Esophagus squamous epithelium (tissue), 5 donors: Measurements from ENCODE around the gene SLC9A1. TPM values are rescaled to one million over a fixed set of nuclear protein-coding genes. Genes with fewer than 3 reads are reported as not detected.
"Not testable (repeated sequence)": the region's sequence is repeated elsewhere in the genome, so short reads cannot be mapped to it uniquely, and the experiment has no call there.

Experiments used
- DNase-seq: peaks from one replicate; lab custom pipeline; 2025; lab: John Stamatoyannopoulos, UW
- H3K27ac ChIP-seq, 4 donors: fragments of 200-600 bp; sonication (generic); one replicate each; pipeline ENCODE4 v1.5.1; 2016 to 2019; ENCODE audit warnings: mild to moderate bottlenecking in 1 of 4
- H3K27me3 ChIP-seq, 4 donors: fragments of 200-600 bp; sonication (generic); 1 replicate in 3 of 4; 2 replicates in 1 of 4; pipeline versions ENCODE4 v1.5.1 to v1.6.0; 2017 to 2021; ENCODE audit warnings: antibody characterized with exemption in 1 of 4
- H3K36me3 ChIP-seq, 3 donors: fragments of 200-600 bp; sonication (generic); one replicate each; pipeline ENCODE4 v1.5.1; 2016 to 2019
- H3K4me1 ChIP-seq, 3 donors: fragments of 200-600 bp; sonication (generic); one replicate each; pipeline ENCODE4 v1.5.1; 2017 to 2019
- H3K4me3 ChIP-seq, 4 donors: fragments of 200-600 bp; sonication (generic); 1 replicate in 3 of 4; 2 replicates in 1 of 4; pipeline ENCODE4 v1.5.1; 2016 to 2019; ENCODE audit warnings: mild to moderate bottlenecking in 2 of 4, moderate library complexity in 1 of 4
- H3K9me3 ChIP-seq, 3 donors: fragments of 200-600 bp; sonication (generic); one replicate each; pipeline ENCODE4 v1.5.1; 2016 to 2019
- CTCF ChIP-seq, 6 experiments: fragments of 450-650 bp in 4 of 6; fragments of 200-600 bp in 2 of 6; sonication (generic) in 2 of 6; IDR thresholded peaks; one replicate each; pipeline ENCODE4 v1.5.1; 2016 to 2019; ENCODE audit warnings: antibody characterized with exemption in 6 of 6, mild to moderate bottlenecking in 4 of 6, moderate library complexity in 4 of 6
- POLR2A ChIP-seq, 4 donors: fragments of 450-650 bp; IDR thresholded peaks; one replicate each; pipeline ENCODE4 v1.6.1; 2017; ENCODE audit warnings: antibody characterized with exemption in 4 of 4, mild to moderate bottlenecking in 4 of 4, moderate library complexity in 3 of 4
- WGBS, 2 donors: methylation state at CpG; one replicate each; pipeline ENCODE4 v1.1.5; 2018; 5-methylcytosine and 5-hydroxymethylcytosine counted together
- intact Hi-C: fragments of 100-400 bp; cut with DNase I; formaldehyde crosslinking; loops from one replicate; pipeline ENCODE4 v1.15.0; 2022
- total RNA-seq, 4 donors: library from RNA; depleted of rRNA; stranded (reverse); fragments of >200 nt; gene quantifications; one replicate each; pipeline ENCODE4 v1.1.0, GENCODE V29; 2016
- donor health status: DM: yes; HTN: yes; CAD: no.

The SLC9A1 gene
- total RNA-seq, 4 donors from 2014 or later: 11.4 to 18.8 (median 16.6) TPM

GRCh38 chr1:27179979-27180378 lies 25.1 kb upstream of the SLC9A1 start:
- Histone ChIP-seq H3K4me1 (no peaks in the 10 kb centered on the region), H3K36me3 (no peaks in the 10 kb centered on the region), H3K27ac (no peak overlapping the region), H3K4me3 (no peak overlapping the region), H3K9me3 (peaks cover 0 to 23% (median 13%) of the 10 kb centered on the region in 3 donors), H3K27me3 (peaks cover 0 to 12% (median 0%) of the 10 kb centered on the region in 4 donors)
- no peak for TF ChIP-seq CTCF (IDR thresholded peaks at IDR 0.05)
- no peak for TF ChIP-seq POLR2A (IDR thresholded peaks at IDR 0.05)
- DNase-seq: no peak
- 69% methylated on average over 3 of the region's 3 CpGs for WGBS, 2 donors
- intact Hi-C loops: no loop called here

GRCh38 chr1:27179379-27179778 lies 24.5 kb upstream of the SLC9A1 start:
- DNase-seq: no peak
- TF ChIP-seq CTCF (IDR thresholded peaks at IDR 0.05) (no peak), POLR2A (IDR thresholded peaks at IDR 0.05) (no peak)
- intact Hi-C loops: no loop called here

GRCh38 chr1:27176954-27177353 lies 22.0 kb upstream of the SLC9A1 start:
- WGBS, 2 donors: 91 to 100% methylated on average over 3 to 13 of the region's 26 CpGs
- no peak for DNase-seq
- Histone ChIP-seq H3K27me3 (peaks cover 0 to 12% (median 0%) of the 10 kb centered on the region in 4 donors), H3K4me1 (no peaks in the 10 kb centered on the region), H3K4me3 (no peak overlapping the region), H3K27ac (no peak overlapping the region), H3K9me3 (peaks cover 0 to 9% (median 9%) of the 10 kb centered on the region in 3 donors), H3K36me3 (no peaks in the 10 kb centered on the region)
- intact Hi-C loops: no loop called here
- TF ChIP-seq CTCF (IDR thresholded peaks at IDR 0.05): no peak
- no peak for TF ChIP-seq POLR2A (IDR thresholded peaks at IDR 0.05)

More at GRCh38 chr1:27179379-27179778, 24.5 kb upstream of the SLC9A1 start:
- H3K4me1 ChIP-seq: no peaks in the 10 kb centered on the region
- H3K36me3 ChIP-seq: no peaks in the 10 kb centered on the region
- peaks cover 0 to 12% (median 0%) of the 10 kb centered on the region in 4 donors for H3K27me3 ChIP-seq
- H3K27ac ChIP-seq: no peak overlapping the region
- peaks cover 0 to 23% (median 13%) of the 10 kb centered on the region in 3 donors for H3K9me3 ChIP-seq
- H3K4me3 ChIP-seq: no peak overlapping the region

GRCh38 chr1:27176323-27176722 lies 21.4 kb upstream of the SLC9A1 start:
- H3K36me3 ChIP-seq: no peaks in the 10 kb centered on the region
- H3K4me3 ChIP-seq: no peak overlapping the region
- no peaks in the 10 kb centered on the region for H3K4me1 ChIP-seq
- intact Hi-C loops: no loop called here
- peaks cover 0 to 3% (median 3%) of the 10 kb centered on the region in 3 donors for H3K9me3 ChIP-seq
- H3K27ac ChIP-seq: no peak overlapping the region
- peaks cover 0 to 12% (median 0%) of the 10 kb centered on the region in 4 donors for H3K27me3 ChIP-seq
- TF ChIP-seq POLR2A (IDR thresholded peaks at IDR 0.05) (no peak), CTCF (IDR thresholded peaks at IDR 0.05) (no peak)
- no peak for DNase-seq
- 82 to 90% methylated on average over 3 to 4 of the region's 4 CpGs for WGBS, 2 donors

GRCh38 chr1:27172992-27173391 lies 18.1 kb upstream of the SLC9A1 start:
- intact Hi-C loops, H3K4me1 ChIP-seq, H3K4me3 ChIP-seq, DNase-seq, H3K27ac ChIP-seq, H3K9me3 ChIP-seq, H3K36me3 ChIP-seq: not testable (repeated sequence)
- peaks cover 0 to 12% (median 0%) of the 10 kb centered on the region in 4 donors for H3K27me3 ChIP-seq
- WGBS, 2 donors: 82% methylated on average over 5 of the region's 5 CpGs

GRCh38 chr1:27166929-27167328 lies 12.0 kb upstream of the SLC9A1 start:
- Histone ChIP-seq H3K27me3 (no peaks in the 10 kb centered on the region), H3K27ac (no peak overlapping the region), H3K4me1 (peaks cover 0 to 5% (median 1%) of the 10 kb centered on the region in 3 donors), H3K4me3 (no peak overlapping the region), H3K9me3 (no peaks in the 10 kb centered on the region), H3K36me3 (no peaks in the 10 kb centered on the region)
- WGBS, 2 donors: 64 to 68% methylated on average over 4 of the region's 4 CpGs
- DNase-seq: no peak
- TF ChIP-seq CTCF (IDR thresholded peaks at IDR 0.05): no peak
- no peak for TF ChIP-seq POLR2A (IDR thresholded peaks at IDR 0.05)
- intact Hi-C loops: no loop called here
